GM23338 (cell line): Measurements from ENCODE around the gene DLG5. TPM values are rescaled to one million over a fixed set of nuclear protein-coding genes. Genes with fewer than 3 reads are reported as not detected.

Experiments
- ATAC-seq: fragments of 200-7000 bp; cut with Tn5 transposase; 3 replicates; pipeline ENCODE4 v1.9.1; 2020
- DNase-seq: peaks from one replicate; pipeline ENCODE4 v3.0.0-alpha.2; 2015; ENCODE audit warnings: low spot score
- H2AFZ ChIP-seq: fragments of 200-600 bp; sonication (generic); 2 replicates; pipeline ENCODE4 v1.8.0; 2016; ENCODE audit warnings: antibody characterized with exemption, mild to moderate bottlenecking, moderate library complexity
- H3F3A ChIP-seq: fragments of 200-600 bp; sonication (generic); replicated peaks from 2 replicates; pipeline ENCODE4 v1.8.0; 2017; ENCODE audit warnings: antibody characterized with exemption, mixed run types, low read depth
- H3K27ac ChIP-seq: fragments of 200-600 bp; sonication (generic); 2 replicates; pipeline ENCODE4 v1.6.1; 2016; ENCODE audit warnings: low read depth
- H3K27me3 ChIP-seq: fragments of 200-600 bp; sonication (generic); 2 replicates; pipeline ENCODE4 v1.8.0; 2016; ENCODE audit warnings: mild to moderate bottlenecking, mixed run types, moderate library complexity; ENCODE audit not compliant: insufficient read depth
- H3K36me3 ChIP-seq: fragments of 200-600 bp; sonication (generic); 2 replicates; pipeline ENCODE4 v1.8.0; 2016; ENCODE audit warnings: mild to moderate bottlenecking; ENCODE audit not compliant: insufficient read depth
- H3K4me1 ChIP-seq: fragments of 200-600 bp; sonication (generic); 2 replicates; pipeline ENCODE4 v1.8.0; 2016; ENCODE audit warnings: mild to moderate bottlenecking, moderate library complexity; ENCODE audit not compliant: insufficient read depth
- H3K4me2 ChIP-seq: fragments of 200-600 bp; sonication (generic); 2 replicates; pipeline ENCODE4 v1.7.1; 2017; ENCODE audit warnings: mixed run types
- H3K4me3 ChIP-seq: fragments of 200-600 bp; sonication (generic); 2 replicates; pipeline ENCODE4 v1.6.1; 2016; ENCODE audit warnings: mixed run types
- H3K79me2 ChIP-seq: fragments of 200-600 bp; sonication (generic); replicated peaks from 2 replicates; pipeline ENCODE4 v1.8.0; 2017; ENCODE audit warnings: mild to moderate bottlenecking; ENCODE audit not compliant: insufficient read depth
- H3K9me2 ChIP-seq: fragments of 200-600 bp; sonication (generic); 2 replicates; pipeline ENCODE4 v1.8.0; 2017; ENCODE audit not compliant: insufficient read depth
- H4K20me1 ChIP-seq: fragments of 200-600 bp; sonication (generic); replicated peaks from 2 replicates; pipeline ENCODE4 v1.8.0; 2017; ENCODE audit warnings: mild to moderate bottlenecking; ENCODE audit not compliant: insufficient read depth
- H3K27ac Mint-ChIP-seq: 2 replicates; pipeline ENCODE4 v1.8.0; 2020; ENCODE audit warnings: inconsistent platforms, mild to moderate bottlenecking, moderate library complexity, mixed read lengths
- H3K27me3 Mint-ChIP-seq: 3 replicates; pipeline ENCODE4 v1.8.0; 2022; ENCODE audit warnings: low read depth, mild to moderate bottlenecking, moderate library complexity, mixed read lengths, inconsistent platforms; ENCODE audit not compliant: insufficient read depth, poor library complexity
- H3K36me3 Mint-ChIP-seq: 3 replicates; pipeline ENCODE4 v1.8.0; 2021; ENCODE audit warnings: low read depth, mild to moderate bottlenecking, inconsistent platforms, moderate library complexity, mixed read lengths
- H3K4me1 Mint-ChIP-seq: 3 replicates; pipeline ENCODE4 v1.8.0; 2020; ENCODE audit warnings: mild to moderate bottlenecking, inconsistent platforms, mixed read lengths
- H3K4me3 Mint-ChIP-seq: 3 replicates; pipeline ENCODE4 v1.8.0; 2021; ENCODE audit warnings: moderate library complexity, mild to moderate bottlenecking, inconsistent platforms, mixed read lengths
- H3K9me3 Mint-ChIP-seq: 3 replicates; pipeline ENCODE4 v1.8.0; 2020; ENCODE audit warnings: moderate library complexity, mild to moderate bottlenecking, inconsistent platforms, mixed read lengths
- EZH2 ChIP-seq: fragments of 200-600 bp; sonication (generic); IDR thresholded peaks from one replicate; pipeline ENCODE4 v1.8.0; 2017; ENCODE audit warnings: antibody characterized with exemption, mild to moderate bottlenecking, low read depth; ENCODE audit not compliant: unreplicated experiment
- JUNB ChIP-seq: IDR thresholded peaks from one replicate; pipeline ENCODE4 v1.6.1; 2016; ENCODE audit warnings: antibody characterized with exemption; ENCODE audit not compliant: unreplicated experiment
- NANOG ChIP-seq: IDR thresholded peaks from 2 replicates; pipeline ENCODE4 v1.6.1; 2016; ENCODE audit warnings: antibody characterized with exemption, borderline replicate concordance
- POLR2AphosphoS5 ChIP-seq: IDR thresholded peaks from 2 replicates; pipeline ENCODE4 v1.6.1; 2016; ENCODE audit warnings: antibody characterized with exemption, low read depth
- STAT1 ChIP-seq: IDR thresholded peaks from one replicate; pipeline ENCODE4 v1.6.1; 2016; ENCODE audit warnings: antibody characterized with exemption; ENCODE audit not compliant: unreplicated experiment
- polyA plus RNA-seq: library from polyadenylated mRNA; unstranded; fragments of >200 nt; fragmentation: Nextera tagmentation; extraction: Ambion mirVana; gene quantifications from 2 replicates; pipeline ENCODE4 v1.2.1, GENCODE V29; 2016
- total RNA-seq: library from RNA; depleted of rRNA; stranded (reverse); fragments of >200 nt; shearing (Covaris generic); gene quantifications from 2 replicates; pipeline ENCODE4 v1.2.3, GENCODE V29; 2014
- TF ChIP-seq, protein P1 (sequence below), 2 experiments: fragments of 200-600 bp in 1 of 2; sonication (generic) in 1 of 2; conservative IDR thresholded peaks; 2 replicates each; pipeline versions ENCODE4 v1.5.1 to v1.6.1; 2016 to 2017; ENCODE audit warnings: antibody characterized with exemption in 2 of 2, low read depth in 2 of 2, mild to moderate bottlenecking in 2 of 2, moderate library complexity in 1 of 2
- TF ChIP-seq, protein P2 (sequence below): fragments of 250-450 bp; sonication (Bioruptor Pico); IDR thresholded peaks from 2 replicates; pipeline ENCODE4 v1.5.0; 2020; ENCODE audit warnings: mild to moderate bottlenecking, moderate library complexity
- TF ChIP-seq, protein P3 (sequence below): IDR thresholded peaks from 2 replicates; pipeline ENCODE4 v1.6.1; 2016; ENCODE audit warnings: antibody characterized with exemption

The DLG5 gene
- total and polyA plus RNA-seq, 2 experiments from 2014 or later = 7.4 to 66.6 TPM

DNA sequence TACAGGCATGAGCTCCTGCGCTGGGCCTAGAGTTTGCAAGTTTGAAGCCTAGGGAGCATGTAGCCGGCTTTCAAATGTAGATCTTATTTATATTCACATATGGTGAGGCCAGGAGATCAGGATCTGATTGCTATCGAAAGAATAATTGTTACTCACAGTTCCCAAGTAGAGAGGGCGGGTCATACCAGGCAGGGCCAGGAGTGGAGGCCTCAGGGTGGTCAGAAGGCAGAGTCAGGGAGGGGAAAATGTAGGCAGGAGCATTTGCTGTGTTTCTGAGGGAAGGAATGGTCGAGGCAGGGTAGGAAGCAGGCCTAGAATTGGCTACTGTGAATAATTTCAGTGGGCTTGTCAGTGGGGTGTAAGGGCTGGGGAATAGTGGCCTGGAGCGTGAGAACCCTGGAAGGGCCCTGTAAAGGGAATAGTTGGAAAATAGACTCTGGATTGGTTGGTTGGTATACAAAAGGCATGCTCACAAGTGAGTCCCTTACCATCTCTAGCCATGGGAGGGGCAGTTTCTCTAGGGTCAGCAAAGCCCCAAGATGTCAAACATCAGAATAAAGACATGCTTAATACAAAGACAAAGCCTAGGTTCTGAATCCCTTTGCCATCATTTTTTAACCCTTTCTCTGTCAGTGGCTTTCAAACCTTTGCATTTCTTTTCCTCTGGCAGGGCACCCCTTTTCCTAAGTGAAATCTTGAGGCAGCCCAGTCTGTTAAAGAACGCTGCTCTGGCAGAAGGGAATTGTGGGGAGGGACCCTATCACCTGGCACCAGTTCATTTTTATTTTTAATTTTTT, 36.0 kb upstream of the DLG5 start (continued):
- TF ChIP-seq, protein P1, sequence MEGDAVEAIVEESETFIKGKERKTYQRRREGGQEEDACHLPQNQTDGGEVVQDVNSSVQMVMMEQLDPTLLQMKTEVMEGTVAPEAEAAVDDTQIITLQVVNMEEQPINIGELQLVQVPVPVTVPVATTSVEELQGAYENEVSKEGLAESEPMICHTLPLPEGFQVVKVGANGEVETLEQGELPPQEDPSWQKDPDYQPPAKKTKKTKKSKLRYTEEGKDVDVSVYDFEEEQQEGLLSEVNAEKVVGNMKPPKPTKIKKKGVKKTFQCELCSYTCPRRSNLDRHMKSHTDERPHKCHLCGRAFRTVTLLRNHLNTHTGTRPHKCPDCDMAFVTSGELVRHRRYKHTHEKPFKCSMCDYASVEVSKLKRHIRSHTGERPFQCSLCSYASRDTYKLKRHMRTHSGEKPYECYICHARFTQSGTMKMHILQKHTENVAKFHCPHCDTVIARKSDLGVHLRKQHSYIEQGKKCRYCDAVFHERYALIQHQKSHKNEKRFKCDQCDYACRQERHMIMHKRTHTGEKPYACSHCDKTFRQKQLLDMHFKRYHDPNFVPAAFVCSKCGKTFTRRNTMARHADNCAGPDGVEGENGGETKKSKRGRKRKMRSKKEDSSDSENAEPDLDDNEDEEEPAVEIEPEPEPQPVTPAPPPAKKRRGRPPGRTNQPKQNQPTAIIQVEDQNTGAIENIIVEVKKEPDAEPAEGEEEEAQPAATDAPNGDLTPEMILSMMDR (conservative IDR thresholded peaks at IDR 0.05; ENCODE audit: low read depth in 2 of 2) = no peak
- TF ChIP-seq JUNB = no peak
- TF ChIP-seq EZH2 = no peak
- TF ChIP-seq STAT1 = no peak
- TF ChIP-seq, protein P2, sequence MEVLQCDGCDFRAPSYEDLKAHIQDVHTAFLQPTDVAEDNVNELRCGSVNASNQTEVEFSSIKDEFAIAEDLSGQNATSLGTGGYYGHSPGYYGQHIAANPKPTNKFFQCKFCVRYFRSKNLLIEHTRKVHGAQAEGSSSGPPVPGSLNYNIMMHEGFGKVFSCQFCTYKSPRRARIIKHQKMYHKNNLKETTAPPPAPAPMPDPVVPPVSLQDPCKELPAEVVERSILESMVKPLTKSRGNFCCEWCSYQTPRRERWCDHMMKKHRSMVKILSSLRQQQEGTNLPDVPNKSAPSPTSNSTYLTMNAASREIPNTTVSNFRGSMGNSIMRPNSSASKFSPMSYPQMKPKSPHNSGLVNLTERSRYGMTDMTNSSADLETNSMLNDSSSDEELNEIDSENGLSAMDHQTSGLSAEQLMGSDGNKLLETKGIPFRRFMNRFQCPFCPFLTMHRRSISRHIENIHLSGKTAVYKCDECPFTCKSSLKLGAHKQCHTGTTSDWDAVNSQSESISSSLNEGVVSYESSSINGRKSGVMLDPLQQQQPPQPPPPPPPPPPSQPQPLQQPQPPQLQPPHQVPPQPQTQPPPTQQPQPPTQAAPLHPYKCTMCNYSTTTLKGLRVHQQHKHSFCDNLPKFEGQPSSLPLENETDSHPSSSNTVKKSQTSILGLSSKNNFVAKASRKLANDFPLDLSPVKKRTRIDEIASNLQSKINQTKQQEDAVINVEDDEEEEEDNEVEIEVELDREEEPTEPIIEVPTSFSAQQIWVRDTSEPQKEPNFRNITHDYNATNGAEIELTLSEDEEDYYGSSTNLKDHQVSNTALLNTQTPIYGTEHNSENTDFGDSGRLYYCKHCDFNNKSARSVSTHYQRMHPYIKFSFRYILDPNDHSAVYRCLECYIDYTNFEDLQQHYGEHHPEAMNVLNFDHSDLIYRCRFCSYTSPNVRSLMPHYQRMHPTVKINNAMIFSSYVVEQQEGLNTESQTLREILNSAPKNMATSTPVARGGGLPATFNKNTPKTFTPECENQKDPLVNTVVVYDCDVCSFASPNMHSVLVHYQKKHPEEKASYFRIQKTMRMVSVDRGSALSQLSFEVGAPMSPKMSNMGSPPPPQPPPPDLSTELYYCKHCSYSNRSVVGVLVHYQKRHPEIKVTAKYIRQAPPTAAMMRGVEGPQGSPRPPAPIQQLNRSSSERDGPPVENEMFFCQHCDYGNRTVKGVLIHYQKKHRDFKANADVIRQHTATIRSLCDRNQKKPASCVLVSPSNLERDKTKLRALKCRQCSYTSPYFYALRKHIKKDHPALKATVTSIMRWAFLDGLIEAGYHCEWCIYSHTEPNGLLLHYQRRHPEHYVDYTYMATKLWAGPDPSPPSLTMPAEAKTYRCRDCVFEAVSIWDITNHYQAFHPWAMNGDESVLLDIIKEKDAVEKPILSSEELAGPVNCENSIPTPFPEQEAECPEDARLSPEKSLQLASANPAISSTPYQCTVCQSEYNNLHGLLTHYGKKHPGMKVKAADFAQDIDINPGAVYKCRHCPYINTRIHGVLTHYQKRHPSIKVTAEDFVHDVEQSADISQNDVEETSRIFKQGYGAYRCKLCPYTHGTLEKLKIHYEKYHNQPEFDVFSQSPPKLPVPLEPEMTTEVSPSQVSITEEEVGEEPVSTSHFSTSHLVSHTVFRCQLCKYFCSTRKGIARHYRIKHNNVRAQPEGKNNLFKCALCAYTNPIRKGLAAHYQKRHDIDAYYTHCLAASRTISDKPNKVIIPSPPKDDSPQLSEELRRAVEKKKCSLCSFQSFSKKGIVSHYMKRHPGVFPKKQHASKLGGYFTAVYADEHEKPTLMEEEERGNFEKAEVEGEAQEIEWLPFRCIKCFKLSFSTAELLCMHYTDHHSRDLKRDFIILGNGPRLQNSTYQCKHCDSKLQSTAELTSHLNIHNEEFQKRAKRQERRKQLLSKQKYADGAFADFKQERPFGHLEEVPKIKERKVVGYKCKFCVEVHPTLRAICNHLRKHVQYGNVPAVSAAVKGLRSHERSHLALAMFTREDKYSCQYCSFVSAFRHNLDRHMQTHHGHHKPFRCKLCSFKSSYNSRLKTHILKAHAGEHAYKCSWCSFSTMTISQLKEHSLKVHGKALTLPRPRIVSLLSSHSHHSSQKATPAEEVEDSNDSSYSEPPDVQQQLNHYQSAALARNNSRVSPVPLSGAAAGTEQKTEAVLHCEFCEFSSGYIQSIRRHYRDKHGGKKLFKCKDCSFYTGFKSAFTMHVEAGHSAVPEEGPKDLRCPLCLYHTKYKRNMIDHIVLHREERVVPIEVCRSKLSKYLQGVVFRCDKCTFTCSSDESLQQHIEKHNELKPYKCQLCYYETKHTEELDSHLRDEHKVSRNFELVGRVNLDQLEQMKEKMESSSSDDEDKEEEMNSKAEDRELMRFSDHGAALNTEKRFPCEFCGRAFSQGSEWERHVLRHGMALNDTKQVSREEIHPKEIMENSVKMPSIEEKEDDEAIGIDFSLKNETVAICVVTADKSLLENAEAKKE (CRISPR knock-in tag) = no peak
- no peak for TF ChIP-seq POLR2AphosphoS5

DNA sequence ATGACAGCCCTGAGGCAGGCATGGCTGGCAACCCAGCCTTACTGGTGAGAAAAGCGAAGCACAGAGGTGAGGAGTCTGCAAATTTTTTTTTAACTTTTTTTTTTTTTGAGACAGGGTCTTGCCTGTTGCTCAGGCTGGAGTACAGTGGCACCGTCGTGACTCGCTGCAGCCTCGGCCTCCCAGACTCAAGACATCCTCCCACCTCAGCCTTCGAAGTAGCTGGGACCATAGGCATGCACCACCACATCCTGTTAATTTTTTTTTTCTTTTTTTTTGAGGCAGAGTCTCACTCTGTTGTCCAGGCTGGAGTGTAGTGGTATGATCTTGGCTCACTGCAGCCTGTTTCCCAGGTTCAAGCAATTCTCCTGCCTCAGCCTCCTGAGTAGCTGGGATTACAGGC, 35.1 kb upstream of the DLG5 start:
- no peak overlapping the region for H3K27ac Mint-ChIP-seq
- ATAC-seq (no peak), DNase-seq (no peak)
- no peaks in the 10 kb centered on the region for H3K79me2 ChIP-seq
- H3K4me2 ChIP-seq = no peak overlapping the region
- no peak overlapping the region for H2AFZ ChIP-seq
- peaks cover 24% of the 10 kb centered on the region for H3K9me3 Mint-ChIP-seq
- H3K36me3 ChIP-seq = no peaks in the 10 kb centered on the region; the same call in 1 of the 2 replicates
- H3K27me3 ChIP-seq = no peaks in the 10 kb centered on the region
- H3K27ac ChIP-seq = no peak overlapping the region
- no peaks in the 10 kb centered on the region; the same call in 1 of the 2 replicates for H3K4me1 ChIP-seq
- TF ChIP-seq POLR2AphosphoS5 (no peak), NANOG (no peak), JUNB (no peak)
- TF ChIP-seq, protein P1 (conservative IDR thresholded peaks at IDR 0.05; ENCODE audit: low read depth in 2 of 2) = no peak
- TF ChIP-seq, protein P3, sequence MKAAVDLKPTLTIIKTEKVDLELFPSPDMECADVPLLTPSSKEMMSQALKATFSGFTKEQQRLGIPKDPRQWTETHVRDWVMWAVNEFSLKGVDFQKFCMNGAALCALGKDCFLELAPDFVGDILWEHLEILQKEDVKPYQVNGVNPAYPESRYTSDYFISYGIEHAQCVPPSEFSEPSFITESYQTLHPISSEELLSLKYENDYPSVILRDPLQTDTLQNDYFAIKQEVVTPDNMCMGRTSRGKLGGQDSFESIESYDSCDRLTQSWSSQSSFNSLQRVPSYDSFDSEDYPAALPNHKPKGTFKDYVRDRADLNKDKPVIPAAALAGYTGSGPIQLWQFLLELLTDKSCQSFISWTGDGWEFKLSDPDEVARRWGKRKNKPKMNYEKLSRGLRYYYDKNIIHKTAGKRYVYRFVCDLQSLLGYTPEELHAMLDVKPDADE = no peak
- H3K9me2 ChIP-seq = no peaks in the 10 kb centered on the region
- H4K20me1 ChIP-seq = no peaks in the 10 kb centered on the region
- peaks cover 15% of the 10 kb centered on the region for H3K36me3 Mint-ChIP-seq
- no peak overlapping the region for H3K4me3 ChIP-seq
- H3K4me1 Mint-ChIP-seq = peaks cover 5% of the 10 kb centered on the region
- no peak overlapping the region for H3K4me3 Mint-ChIP-seq
- 0 out of 2 replicates have a peak, but pooled peaks cover 2% of the 10 kb centered on the region for H3F3A ChIP-seq
- peaks cover 5% of the 10 kb centered on the region for H3K27me3 Mint-ChIP-seq
